MM.1S (cell line): ENCODE results near the gene ZDHHC11.

Source experiments
- EZH2 ChIP-seq: fragments of 300-600 bp; sonication (generic); optimal IDR thresholded peaks from 2 replicates; pipeline ENCODE3; 2017; ENCODE audit warnings: low read depth, mild to moderate bottlenecking, antibody characterized with exemption, low read length, mixed read lengths
- EZH2phosphoT487 ChIP-seq: fragments of 300-600 bp; sonication (generic); IDR thresholded peaks from 2 replicates; pipeline ENCODE4 v1.6.1; 2018; ENCODE audit warnings: antibody characterized with exemption, low read length
- TF ChIP-seq, protein P1 (sequence below): fragments of 300-600 bp; sonication (generic); IDR thresholded peaks from 2 replicates; pipeline ENCODE4 v1.5.1; 2016; ENCODE audit warnings: antibody characterized with exemption, low read length, mixed read lengths

DNA sequence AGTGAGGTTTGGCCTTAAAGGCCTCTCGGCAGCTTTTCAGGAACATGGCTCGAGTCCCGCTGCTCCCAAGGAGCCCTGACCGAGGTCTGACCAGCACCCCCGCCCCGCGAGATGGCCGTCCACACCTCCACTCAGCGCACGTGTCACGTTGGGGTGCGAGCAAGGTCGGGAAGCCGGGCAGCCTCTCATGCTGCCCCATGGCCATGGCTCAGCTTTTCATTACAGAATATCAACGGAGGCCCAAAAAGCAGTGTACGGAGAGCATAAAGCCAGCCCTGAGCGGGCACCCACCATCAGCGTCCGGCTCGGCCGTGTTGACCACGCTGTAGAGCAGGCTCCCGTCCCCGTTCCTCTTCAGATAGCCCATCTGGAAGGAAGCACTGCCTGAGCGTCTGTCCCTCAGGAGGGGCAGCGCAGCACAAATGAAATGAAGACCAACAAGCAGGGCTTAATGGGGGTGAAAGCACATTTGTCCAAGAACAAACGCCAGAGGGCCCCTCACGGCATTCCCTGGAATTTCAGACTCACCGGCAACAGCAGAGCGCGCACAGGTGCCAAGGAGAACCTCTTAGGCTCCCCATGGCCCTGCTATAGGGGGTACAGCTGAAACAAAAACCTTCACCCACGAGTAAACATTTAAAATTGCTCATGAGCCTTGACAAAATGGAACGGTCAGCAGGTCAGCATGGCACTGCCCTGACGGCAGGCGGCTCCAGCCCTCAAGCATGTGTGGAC is 30.2 kb upstream of the ZDHHC11 start:
- TF ChIP-seq, protein P1, sequence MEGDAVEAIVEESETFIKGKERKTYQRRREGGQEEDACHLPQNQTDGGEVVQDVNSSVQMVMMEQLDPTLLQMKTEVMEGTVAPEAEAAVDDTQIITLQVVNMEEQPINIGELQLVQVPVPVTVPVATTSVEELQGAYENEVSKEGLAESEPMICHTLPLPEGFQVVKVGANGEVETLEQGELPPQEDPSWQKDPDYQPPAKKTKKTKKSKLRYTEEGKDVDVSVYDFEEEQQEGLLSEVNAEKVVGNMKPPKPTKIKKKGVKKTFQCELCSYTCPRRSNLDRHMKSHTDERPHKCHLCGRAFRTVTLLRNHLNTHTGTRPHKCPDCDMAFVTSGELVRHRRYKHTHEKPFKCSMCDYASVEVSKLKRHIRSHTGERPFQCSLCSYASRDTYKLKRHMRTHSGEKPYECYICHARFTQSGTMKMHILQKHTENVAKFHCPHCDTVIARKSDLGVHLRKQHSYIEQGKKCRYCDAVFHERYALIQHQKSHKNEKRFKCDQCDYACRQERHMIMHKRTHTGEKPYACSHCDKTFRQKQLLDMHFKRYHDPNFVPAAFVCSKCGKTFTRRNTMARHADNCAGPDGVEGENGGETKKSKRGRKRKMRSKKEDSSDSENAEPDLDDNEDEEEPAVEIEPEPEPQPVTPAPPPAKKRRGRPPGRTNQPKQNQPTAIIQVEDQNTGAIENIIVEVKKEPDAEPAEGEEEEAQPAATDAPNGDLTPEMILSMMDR: no peak
- TF ChIP-seq EZH2: no peak
- no peak for TF ChIP-seq EZH2phosphoT487
